Stimulated activated CD4-positive, alpha-beta T cell treated with anti-CD3 and anti-CD28 coated beads, Interleukin-4, amount 100 ng/mL, for 1 hour (primary cell): Measurements from ENCODE around the gene CNOT4.
"Not testable (repeated sequence)": the region's sequence is repeated elsewhere in the genome, so short reads cannot be mapped to it uniquely, and the experiment has no call there.

Source experiments
- DNase-seq: peaks from one replicate; pipeline ENCODE4 v3.0.0-alpha.2; 2020

CNOT4 gene

GRCh38 chr7:135512135-135512887 is 2.4 kb upstream of the CNOT4 start:
- no peak for DNase-seq

GRCh38 chr7:135510592-135511183 is 786 bp upstream of the CNOT4 start:
- no peak for DNase-seq

GRCh38 chr7:135509589-135509838 is 388 bp downstream of the CNOT4 start:
- DNase-seq: no peak

GRCh38 chr7:135508883-135509588 is 866 bp downstream of the CNOT4 start:
- DNase-seq: peak; percentile 15

- no peak for DNase-seq
Observed at GRCh38 chr7:135501402-135501801, 8.5 kb downstream of the CNOT4 start.

- DNase-seq: no peak
Observed at GRCh38 chr7:135499818-135500217, 10.1 kb downstream of the CNOT4 start.

- not testable (repeated sequence) for DNase-seq
Observed at GRCh38 chr7:135497161-135497560, 12.7 kb downstream of the CNOT4 start.

- no peak for DNase-seq
Observed at GRCh38 chr7:135493362-135493761, 16.5 kb downstream of the CNOT4 start.

GRCh38 chr7:135492151-135492550 is 17.8 kb downstream of the CNOT4 start:
- no peak for DNase-seq

GRCh38 chr7:135490783-135491182 is 19.1 kb downstream of the CNOT4 start:
- DNase-seq: no peak

GRCh38 chr7:135489791-135490190 is 20.1 kb downstream of the CNOT4 start:
- DNase-seq: no peak

GRCh38 chr7:135486261-135486920 is 23.5 kb downstream of the CNOT4 start:
- no peak for DNase-seq

GRCh38 chr7:135481598-135481979 is 28.3 kb downstream of the CNOT4 start:
- no peak for DNase-seq

- DNase-seq: no peak
Observed at GRCh38 chr7:135480966-135481597, 28.8 kb downstream of the CNOT4 start.

- DNase-seq: no peak
Observed at GRCh38 chr7:135475521-135475920, 34.4 kb downstream of the CNOT4 start.

GRCh38 chr7:135469705-135470104 is 40.2 kb downstream of the CNOT4 start:
- DNase-seq: not testable (repeated sequence)

- DNase-seq: no peak
Observed at GRCh38 chr7:135467207-135467711, 42.6 kb downstream of the CNOT4 start.

- DNase-seq: no peak
Observed at GRCh38 chr7:135466442-135467206, 43.3 kb downstream of the CNOT4 start.

- no peak for DNase-seq
Observed at GRCh38 chr7:135463908-135464307, 46.0 kb downstream of the CNOT4 start.

- no peak for DNase-seq
Observed at GRCh38 chr7:135459951-135460567, 49.8 kb downstream of the CNOT4 start.

- no peak for DNase-seq
Observed at GRCh38 chr7:135459076-135459475, 50.8 kb downstream of the CNOT4 start.

- DNase-seq: no peak
Observed at GRCh38 chr7:135454060-135454459, 55.8 kb downstream of the CNOT4 start.
